GM21737 (cell line): ENCODE data around the gene SOBP.

Experiments used
- ATAC-seq: cut with Tn5 transposase; IDR thresholded peaks from one replicate; pipeline ENCODE4 v1.9.1; 2021; ENCODE audit warnings: mild to moderate bottlenecking, moderate library complexity; ENCODE audit not compliant: unreplicated experiment

Gene SOBP

DNA sequence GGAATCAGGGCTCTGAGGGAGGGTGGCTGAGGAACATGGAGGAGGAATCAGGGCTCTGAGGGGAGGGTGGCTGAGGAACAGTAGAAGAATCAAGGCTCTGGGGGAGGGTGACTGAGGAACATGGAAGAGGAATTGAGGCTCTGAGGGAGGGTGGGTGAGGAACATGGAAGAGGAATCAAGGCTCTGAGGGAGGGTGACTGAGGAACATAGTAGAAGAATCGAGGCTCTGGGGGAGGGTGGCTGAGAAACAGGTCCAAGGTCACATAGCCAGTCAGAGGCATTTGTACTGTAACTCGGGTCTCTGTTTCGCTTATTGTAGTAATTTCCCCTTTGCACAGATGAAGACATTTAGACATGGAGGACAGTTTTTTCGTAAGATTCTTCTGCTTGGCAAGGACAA is 164.8 kb downstream of the SOBP start:
- no peak for ATAC-seq

DNA sequence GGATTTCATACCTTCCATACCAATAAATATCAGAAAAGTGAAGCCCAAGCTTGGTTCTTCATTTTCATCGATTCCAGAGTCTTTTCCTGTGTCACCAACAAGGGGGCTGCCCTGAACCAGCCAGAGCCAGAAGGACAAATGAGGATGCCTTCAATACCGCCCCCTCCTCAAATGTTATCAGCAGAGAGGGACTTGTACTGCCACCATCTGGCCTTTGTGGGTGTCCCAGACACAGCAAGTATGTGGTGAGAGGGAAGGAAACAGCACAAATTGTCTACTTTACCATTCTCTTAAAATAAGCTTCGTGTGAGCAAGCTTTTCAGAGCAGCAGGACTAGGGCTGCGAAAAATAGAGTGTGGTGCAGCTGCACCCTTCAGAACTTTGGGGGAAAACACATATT is 165.3 kb downstream of the SOBP start:
- ATAC-seq: no peak

DNA sequence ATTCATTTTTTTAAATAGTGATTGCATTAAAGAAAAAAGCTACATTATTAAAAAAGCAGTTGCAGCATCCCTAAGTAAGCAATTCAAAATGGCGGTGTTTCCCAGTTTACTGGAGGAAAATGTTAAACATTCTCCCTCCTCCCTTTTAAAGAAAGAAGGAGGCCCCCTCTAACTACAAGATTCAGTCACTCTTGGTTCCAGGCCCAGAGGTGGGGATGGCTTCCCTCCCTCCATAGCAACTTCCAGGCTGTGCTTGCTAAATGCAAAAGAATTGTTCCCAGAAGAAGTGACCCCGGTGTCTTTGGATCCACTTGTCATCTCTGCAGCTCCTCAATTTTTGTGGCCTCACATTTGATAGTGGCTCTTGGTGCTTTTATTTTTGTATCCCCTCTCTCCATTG is 165.9 kb downstream of the SOBP start:
- no peak for ATAC-seq

DNA sequence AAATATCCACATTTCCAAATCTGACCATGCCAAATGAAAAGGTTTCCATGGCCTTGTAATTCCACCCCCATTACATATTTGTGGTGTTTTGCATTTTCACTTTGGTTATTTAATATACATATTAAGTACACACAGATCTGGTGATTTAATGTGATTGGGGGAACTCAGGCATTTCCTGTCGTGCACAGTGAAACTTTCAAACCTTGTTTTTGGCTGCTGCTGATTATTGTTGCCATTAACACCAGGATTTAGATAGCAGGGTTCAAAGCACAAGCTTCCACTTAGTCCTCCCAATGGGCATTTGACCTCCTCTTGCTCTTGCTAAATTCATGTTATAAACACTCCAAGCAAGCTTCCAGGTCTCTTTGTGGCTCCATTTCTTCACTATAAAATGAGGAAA is 166.5 kb downstream of the SOBP start:
- no peak for ATAC-seq

DNA sequence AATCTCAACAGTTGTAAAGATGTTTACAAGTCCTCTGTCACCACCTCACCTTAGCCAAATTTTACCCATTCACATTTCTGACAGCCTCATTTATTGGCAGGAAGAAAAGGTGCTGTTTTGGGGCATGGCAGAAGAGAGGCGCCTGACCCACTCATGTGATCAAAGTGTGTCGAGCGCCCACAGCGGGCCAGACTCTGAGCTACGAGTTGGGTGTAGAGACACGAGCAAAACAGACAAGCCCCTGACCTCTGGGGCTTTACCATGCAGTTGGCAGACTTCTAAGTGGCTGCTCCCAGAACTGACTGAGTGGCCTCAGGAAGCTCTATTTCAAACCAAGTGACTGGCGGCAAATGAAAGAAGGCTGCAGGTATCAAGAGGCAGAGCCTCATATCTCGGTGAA is 167.0 kb downstream of the SOBP start:
- no peak for ATAC-seq

DNA sequence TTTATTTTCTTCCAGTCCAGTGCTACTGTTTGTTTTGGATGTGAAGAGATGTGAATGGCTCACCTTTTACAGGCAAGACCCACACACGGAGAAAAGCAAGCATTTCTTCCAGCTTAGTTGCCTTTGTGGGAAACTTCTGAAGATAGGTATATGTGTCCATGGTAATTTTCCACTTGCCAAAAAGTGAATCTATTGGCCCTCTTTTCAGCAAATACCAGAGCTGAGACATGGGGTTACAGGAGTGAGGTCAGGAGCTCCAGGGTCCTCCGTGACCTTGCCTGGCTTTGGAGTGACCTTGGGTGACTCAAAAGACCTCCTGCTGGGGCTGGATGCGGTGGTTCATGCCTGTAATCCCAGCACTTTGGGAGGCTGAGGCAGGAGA is 167.4 kb downstream of the SOBP start:
- no peak for ATAC-seq

DNA sequence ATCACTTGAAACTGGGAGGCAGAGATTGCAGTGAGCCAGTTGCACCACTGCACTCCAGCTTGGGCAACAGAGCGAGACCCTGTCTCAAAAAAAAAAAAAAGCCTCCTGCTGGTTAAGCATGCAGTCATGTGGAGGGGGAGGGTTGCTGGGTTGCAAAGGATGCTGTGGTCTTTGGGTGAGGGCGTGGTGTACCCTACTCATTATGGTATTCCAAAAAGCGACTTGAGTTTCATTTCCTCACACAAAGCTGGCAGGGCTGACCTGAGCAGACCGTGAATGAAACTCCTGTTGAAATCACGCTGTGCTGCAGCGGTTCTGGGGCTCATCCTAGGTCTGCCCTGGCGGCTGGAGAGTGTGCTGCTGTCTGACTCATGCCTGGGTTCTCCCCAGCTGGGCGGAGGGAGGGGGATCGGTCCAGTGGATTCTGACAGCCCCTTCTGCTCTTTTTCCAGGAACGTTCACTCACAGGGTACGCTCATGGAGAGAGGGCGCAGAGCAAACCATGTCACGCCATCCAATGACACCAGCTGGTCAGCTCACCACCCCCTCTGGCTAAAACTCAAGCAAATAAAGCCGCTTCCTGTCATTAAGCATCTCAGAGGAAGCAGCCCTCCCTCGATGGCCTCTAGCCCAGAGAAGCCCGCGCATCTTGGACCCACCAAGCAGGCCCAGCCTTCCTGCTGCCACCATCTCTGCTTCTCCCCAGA is 168.0 kb downstream of the SOBP start:
- peak; percentile 86 for ATAC-seq

DNA sequence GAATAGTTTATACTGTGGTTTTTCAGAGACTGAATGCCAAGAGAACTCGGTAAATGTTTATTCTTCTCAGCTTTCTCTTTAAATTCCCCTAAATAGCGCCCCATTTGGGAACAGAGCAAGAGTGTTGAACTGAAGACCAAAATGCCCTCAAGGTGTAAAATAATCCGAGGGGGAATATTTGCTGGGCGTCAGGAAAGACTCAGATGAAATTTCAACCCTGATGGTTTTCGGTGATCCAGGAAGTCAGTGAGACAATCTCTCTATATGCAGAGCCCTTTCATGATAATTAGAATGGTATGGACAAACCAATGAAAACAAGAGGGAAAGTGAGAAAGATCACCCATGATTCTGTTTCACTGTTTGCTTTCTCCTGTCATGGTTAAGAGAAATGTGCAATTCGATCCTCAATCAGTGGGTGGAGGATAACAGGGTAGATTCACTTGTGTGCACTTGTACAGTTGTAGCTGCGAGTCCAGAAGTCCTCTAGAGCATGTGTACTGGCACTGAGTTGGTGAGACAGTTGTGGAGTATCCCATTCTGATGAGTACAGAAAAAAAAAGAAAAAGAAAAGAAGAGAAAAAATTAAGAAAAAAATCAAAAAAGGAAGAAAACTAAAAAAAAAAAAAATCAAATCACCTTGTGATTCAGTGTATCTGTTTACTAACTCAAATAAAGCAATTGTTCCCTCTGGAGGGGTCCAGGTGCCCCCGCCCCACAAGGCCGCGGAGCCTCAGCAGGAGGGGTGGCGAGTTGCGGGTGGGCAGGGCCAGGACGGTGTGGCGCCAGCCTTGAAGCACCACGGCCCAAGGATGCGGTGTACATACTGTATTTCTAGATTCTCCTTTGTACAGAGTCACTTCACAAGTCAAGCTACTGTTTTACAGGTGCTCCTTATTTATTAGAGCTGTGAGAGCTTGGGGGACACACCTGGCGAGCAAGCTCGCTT is 169.3 kb downstream of the SOBP start:
- no peak for ATAC-seq

DNA sequence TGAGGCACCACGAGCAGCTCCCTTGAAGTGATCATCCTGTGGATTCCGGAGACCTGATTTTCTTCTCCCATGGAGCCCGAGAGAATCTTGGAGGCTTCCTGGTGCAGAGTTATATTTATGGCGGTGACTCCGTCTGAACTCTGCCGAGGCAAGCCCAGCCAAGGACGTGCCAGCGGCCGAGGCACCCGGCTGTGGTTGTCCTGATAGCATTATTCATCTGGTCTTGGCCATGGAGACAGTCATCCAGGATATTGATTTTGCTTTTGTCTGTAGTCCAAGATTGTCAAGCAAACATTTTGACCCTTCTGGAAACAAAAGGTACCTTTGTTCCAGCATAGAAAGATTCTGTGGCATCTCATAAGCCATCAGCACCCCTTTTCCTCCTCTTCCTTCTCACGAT is 170.9 kb downstream of the SOBP start:
- ATAC-seq: no peak

DNA sequence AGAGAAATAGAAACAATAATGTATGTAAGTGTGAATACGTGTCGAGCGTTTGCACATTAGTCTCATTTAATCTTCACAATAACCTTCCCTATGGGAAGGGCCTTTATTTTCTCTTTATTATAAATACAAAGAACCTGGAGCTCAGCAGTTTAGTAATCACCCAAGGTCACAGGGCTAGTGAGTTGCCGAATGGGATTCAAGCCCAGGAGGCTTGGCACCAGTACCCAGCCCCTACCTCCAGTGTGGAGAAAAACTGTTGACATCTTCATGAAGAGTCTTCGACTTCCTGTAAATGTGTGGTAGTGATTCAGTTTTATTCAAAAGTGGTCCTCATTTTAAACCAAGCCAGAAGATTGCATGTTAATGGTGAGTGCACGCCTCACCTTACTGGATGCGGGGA is 171.4 kb downstream of the SOBP start:
- no peak for ATAC-seq

DNA sequence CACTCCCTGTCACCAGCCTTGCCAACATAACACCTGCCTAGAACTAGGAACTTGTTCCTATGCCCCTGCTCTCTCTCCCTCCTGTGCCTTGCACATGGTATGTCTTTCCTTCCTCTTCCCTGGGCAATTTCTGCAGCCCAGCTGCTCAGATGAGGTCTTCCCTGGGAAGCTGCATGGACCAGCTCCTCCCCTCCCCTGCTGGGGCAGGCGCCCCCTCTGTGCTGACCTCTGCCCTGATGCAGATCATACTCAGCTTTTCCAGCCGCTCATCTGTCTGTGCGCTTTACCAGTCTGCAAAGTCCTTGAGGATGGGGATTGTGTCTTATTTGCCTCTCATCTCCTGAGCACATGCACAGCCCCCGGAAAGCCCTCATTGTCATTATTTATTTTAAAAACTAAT is 172.4 kb downstream of the SOBP start:
- ATAC-seq: no peak

DNA sequence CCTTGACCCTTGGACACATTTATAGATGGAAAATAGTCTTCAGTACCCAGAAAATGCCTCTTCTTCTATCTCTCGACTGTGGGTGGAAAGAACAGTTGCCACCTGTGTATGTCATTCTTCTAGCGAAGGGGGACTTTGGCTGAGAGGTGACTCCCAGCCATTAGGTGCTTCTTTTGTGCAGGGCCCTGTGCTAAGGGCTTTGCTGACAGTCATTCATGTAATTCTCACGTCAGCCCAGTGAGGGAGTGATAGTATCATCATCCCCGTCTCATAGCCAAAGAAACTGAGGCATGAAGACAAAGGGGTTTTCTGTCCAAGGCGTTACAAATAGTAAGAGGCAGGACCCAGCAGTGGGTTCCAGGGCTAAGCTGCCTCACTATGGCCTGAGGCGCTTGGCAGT is 173.4 kb downstream of the SOBP start:
- no peak for ATAC-seq

DNA sequence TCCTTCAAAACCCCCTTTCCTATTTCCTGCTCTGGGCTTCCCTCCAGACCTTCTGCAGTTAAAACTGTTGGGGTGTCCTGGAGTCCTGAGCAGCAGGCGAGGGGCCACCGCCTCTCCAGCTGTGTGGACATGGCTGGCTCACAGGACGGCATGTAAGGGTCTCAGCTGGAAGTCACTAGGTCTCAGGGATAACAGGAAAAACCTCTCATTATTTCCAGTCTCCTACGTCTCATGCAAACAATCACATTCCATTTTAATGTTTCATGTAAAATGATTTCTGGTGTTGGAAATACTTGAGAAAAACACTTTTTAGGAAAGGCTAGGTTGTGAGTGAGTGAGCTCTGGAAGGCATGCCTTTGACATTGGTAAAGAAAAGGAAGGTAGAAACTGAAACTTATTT is 175.5 kb downstream of the SOBP start:
- ATAC-seq: no peak

DNA sequence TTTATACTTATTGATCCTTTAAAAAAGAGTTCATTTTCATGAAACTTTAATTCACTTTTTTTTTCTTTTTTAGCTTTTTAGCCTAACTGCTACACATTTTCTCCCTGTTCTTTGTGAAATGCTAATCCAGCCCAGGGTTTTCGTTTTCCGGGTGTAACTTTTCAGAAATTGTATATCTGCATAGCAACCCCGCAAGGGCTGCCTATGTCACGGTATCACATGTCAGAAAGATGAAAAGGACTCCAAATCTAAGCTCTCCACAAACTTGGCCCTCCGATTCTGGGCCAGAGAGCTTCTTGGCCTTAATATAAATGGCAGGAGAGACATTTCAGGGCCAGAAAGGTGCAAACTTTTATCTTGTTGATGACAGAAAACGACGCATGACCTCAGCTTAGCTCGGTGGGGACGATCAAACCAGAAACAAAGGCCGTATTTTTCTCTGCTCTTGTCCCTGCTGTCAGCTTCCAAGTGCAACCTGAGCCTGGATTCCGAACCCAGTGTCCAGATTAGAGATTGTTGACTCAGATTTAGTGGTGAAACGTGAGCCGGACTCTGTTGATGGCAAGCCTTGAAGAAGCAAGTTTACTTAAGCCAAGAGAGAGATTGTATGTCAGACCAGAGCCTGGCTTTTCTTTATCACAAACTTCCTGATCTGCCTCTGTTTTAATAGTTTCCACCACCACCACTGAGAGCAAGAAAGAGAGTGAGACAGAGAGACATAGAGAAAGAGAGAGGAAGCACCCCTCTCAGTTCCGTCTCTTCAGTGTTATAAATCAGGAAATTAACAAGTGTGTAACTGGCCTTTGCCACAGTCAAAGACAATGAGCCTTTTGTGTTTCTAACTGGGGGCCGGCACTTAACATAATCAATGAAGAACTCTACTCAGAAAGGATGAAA is 176.4 kb downstream of the SOBP start:
- no peak for ATAC-seq

DNA sequence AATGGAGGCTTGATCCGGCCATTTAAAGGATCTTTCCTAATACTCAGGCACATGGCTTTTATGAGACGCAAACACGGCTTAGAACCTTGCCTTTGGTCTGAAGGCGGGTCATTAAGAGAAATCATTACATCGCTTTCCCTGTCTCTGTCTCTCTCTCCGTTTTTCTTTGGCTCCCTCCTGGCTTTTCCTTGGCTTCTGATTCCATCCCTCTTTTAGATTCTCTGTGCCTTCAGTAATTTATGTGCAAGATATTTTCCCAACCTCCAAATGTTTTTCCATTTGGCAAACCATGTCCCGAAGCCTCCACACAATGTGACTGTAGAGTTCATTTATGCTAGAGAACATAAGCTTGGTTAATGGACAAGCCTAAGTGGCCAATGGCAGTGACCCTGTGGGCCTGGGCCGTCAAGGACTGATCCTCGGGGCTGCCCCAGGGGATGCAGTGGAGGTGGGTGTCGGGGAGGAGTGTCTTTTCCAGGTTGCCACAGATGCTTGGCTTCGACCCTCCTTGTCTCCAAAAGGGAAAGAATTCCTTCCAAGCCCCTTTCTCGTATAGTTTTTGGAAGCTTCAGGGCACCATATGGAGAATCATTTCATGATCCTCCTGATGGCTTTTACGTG is 177.2 kb downstream of the SOBP start:
- ATAC-seq: no peak

DNA sequence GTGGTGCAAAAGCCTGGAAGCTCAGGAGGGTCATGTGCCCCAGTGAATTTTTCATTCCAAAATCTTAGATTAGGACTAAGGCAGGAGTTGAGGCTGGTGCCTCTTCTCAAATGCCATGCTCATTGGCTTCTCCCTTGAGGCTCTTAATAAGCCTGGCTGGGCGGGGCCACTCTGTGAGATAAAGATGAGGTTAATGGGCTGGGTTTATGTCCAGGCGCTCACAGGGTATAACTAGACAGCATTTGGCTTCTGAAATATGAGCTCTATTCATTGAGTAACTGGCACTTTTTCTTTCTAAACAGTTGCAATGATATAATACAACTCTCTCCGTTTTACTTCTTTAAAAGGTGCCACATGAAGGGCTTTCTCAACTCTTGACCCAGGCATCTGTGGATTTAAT is 177.9 kb downstream of the SOBP start:
- ATAC-seq: no peak

DNA sequence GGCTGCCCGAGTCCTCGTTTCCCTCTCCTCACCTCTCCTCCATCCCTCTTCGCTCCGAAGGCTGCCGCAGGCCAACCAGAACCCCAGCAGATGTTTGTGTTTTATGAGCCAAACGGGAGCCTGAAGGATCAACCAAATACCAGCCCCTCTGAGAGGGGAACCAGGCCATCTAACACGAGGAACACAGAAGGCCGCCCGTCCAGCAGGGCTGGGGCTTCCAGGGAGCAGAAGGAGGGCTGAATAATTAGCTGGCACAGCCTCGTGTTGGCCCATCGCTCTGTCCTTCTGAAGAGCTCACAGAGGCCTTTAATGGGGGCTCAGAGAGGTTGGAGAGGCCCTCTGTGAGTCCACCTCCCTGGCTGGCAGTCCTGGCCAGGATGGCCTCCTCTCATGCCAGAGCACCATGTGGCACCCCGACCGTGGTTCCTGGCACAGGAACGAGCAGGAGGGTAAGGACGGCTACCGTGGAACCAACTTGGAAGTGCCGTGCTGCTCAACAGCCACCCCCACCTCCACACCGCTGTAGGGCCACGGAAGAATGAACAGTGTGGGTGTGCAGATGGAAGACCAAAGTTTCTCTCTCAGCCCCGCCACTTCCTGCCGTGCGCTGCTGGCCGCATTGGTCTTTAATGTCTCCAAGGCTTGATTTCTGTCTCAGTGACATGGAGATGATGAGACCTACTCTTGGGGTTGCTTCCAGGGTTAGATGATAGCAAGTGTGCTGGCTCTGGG is 179.0 kb downstream of the SOBP start:
- ATAC-seq: peak; percentile 85

DNA sequence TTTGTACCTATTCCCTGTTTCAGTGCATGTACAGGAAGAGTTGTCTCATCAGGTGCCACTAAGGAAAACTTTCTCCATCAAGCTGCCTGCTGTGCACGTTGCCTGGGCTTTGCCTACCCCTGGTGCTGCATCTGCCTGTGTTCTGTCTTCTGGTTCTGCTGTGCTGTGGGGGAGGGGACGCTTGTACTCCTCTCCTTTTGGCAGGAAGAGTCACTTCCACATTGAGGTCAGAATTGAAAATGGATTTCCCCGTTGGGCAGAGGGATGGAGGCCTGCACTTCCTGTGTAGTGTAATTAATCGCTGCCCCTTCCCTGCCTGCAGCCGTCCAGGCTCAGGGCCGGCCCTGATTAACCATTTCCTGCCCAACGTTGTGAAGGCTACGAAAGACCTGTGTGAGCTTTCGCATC is 180.9 kb downstream of the SOBP start:
- no peak for ATAC-seq

DNA sequence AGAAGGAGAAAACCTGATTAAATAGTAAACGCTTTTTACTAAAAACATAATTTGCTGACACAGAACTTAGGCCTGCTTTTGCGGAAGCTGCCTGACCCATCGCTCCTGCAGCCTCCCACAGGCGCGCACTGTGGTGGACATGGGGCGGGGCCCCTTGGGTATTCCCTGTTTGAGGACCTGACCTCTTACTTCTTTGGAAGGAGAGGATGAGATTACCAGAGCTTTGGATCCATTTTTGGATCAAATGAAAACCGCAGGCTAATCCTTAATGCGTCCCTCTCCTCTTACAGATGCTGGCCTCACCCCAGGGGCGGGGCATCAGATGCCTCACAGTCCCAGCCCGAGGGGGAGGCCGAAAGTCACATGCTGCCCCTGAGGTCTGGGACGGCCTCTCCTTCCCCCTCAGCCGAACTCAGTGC is 183.2 kb downstream of the SOBP start:
- no peak for ATAC-seq
